H1 (cell line): ENCODE data around the gene KRTAP29-1. TPM values are rescaled to one million over a fixed set of nuclear protein-coding genes. Genes with fewer than 3 reads are reported as not detected.

Experiments
- ATF2 ChIP-seq: IDR thresholded peaks from 2 replicates; pipeline ENCODE4 v1.6.1; 2012; ENCODE audit warnings: low read length, inconsistent platforms
- BRCA1 ChIP-seq: IDR thresholded peaks from 2 replicates; pipeline ENCODE4 v1.6.1; 2012; ENCODE audit warnings: low read depth, low read length, improper control_type of control experiment
- CBX8 ChIP-seq: fragments of 300-800, 300-1000 bp; sonication (generic); IDR thresholded peaks from 2 replicates; pipeline ENCODE4 v1.7.1; 2016; ENCODE audit warnings: low read depth, low read length, borderline replicate concordance
- KDM5A ChIP-seq: fragments of 200-600 bp; IDR thresholded peaks from 2 replicates; pipeline ENCODE4 v1.7.1; 2012; ENCODE audit warnings: mild to moderate bottlenecking, low read length, inconsistent platforms, mixed read lengths
- RBBP5 ChIP-seq: IDR thresholded peaks from 2 replicates; pipeline ENCODE4 v1.7.1; 2012; ENCODE audit warnings: low read depth, mild to moderate bottlenecking, inconsistent platforms, low read length, moderate library complexity, borderline replicate concordance
- SAP30 ChIP-seq: fragments of 300-600 bp; sonication (generic); IDR thresholded peaks from 2 replicates; pipeline ENCODE4 v1.7.1; 2012; ENCODE audit warnings: low read length, moderate library complexity, mild to moderate bottlenecking, inconsistent platforms; ENCODE audit not compliant: insufficient read depth, insufficient replicate concordance
- polyA plus RNA-seq, 7 experiments: library from polyadenylated mRNA; depleted of rRNA in 3 of 7; stranded (reverse) in 5 of 7; unstranded in 2 of 7; fragments of >200 nt in 5 of 7; fragments of 200-250 nt in 2 of 7; gene quantifications; 1 replicate in 5 of 7; 2 replicates in 1 of 7; 4 replicates in 1 of 7; pipeline versions ENCODE4 v1.2.1 to v1.2.3, GENCODE V29; 2011 to 2013; ENCODE audit warnings: missing spikeins in 2 of 7, mixed read lengths in 2 of 7
- total RNA-seq: library from RNA; stranded (reverse); fragmentation: NEBNext Ultra II Directional; extraction: Animal tissue kit (Norgen Biotek cat#: 25700); gene quantifications from 2 replicates; pipeline ENCODE4 v1.2.1, GENCODE V29; 2021
- TF ChIP-seq, protein P1 (sequence below): fragments of 300-600 bp; sonication (generic); IDR thresholded peaks from 2 replicates; pipeline ENCODE4 v1.7.1; 2012; ENCODE audit warnings: low read length, moderate library complexity, mild to moderate bottlenecking, inconsistent platforms; ENCODE audit not compliant: insufficient replicate concordance

Gene KRTAP29-1
- total and polyA plus RNA-seq, 2 of the 8 experiments (the other 6 are each of a cell fraction or from before 2014, with no cell fraction given) = not detected

- TF ChIP-seq, protein P1, sequence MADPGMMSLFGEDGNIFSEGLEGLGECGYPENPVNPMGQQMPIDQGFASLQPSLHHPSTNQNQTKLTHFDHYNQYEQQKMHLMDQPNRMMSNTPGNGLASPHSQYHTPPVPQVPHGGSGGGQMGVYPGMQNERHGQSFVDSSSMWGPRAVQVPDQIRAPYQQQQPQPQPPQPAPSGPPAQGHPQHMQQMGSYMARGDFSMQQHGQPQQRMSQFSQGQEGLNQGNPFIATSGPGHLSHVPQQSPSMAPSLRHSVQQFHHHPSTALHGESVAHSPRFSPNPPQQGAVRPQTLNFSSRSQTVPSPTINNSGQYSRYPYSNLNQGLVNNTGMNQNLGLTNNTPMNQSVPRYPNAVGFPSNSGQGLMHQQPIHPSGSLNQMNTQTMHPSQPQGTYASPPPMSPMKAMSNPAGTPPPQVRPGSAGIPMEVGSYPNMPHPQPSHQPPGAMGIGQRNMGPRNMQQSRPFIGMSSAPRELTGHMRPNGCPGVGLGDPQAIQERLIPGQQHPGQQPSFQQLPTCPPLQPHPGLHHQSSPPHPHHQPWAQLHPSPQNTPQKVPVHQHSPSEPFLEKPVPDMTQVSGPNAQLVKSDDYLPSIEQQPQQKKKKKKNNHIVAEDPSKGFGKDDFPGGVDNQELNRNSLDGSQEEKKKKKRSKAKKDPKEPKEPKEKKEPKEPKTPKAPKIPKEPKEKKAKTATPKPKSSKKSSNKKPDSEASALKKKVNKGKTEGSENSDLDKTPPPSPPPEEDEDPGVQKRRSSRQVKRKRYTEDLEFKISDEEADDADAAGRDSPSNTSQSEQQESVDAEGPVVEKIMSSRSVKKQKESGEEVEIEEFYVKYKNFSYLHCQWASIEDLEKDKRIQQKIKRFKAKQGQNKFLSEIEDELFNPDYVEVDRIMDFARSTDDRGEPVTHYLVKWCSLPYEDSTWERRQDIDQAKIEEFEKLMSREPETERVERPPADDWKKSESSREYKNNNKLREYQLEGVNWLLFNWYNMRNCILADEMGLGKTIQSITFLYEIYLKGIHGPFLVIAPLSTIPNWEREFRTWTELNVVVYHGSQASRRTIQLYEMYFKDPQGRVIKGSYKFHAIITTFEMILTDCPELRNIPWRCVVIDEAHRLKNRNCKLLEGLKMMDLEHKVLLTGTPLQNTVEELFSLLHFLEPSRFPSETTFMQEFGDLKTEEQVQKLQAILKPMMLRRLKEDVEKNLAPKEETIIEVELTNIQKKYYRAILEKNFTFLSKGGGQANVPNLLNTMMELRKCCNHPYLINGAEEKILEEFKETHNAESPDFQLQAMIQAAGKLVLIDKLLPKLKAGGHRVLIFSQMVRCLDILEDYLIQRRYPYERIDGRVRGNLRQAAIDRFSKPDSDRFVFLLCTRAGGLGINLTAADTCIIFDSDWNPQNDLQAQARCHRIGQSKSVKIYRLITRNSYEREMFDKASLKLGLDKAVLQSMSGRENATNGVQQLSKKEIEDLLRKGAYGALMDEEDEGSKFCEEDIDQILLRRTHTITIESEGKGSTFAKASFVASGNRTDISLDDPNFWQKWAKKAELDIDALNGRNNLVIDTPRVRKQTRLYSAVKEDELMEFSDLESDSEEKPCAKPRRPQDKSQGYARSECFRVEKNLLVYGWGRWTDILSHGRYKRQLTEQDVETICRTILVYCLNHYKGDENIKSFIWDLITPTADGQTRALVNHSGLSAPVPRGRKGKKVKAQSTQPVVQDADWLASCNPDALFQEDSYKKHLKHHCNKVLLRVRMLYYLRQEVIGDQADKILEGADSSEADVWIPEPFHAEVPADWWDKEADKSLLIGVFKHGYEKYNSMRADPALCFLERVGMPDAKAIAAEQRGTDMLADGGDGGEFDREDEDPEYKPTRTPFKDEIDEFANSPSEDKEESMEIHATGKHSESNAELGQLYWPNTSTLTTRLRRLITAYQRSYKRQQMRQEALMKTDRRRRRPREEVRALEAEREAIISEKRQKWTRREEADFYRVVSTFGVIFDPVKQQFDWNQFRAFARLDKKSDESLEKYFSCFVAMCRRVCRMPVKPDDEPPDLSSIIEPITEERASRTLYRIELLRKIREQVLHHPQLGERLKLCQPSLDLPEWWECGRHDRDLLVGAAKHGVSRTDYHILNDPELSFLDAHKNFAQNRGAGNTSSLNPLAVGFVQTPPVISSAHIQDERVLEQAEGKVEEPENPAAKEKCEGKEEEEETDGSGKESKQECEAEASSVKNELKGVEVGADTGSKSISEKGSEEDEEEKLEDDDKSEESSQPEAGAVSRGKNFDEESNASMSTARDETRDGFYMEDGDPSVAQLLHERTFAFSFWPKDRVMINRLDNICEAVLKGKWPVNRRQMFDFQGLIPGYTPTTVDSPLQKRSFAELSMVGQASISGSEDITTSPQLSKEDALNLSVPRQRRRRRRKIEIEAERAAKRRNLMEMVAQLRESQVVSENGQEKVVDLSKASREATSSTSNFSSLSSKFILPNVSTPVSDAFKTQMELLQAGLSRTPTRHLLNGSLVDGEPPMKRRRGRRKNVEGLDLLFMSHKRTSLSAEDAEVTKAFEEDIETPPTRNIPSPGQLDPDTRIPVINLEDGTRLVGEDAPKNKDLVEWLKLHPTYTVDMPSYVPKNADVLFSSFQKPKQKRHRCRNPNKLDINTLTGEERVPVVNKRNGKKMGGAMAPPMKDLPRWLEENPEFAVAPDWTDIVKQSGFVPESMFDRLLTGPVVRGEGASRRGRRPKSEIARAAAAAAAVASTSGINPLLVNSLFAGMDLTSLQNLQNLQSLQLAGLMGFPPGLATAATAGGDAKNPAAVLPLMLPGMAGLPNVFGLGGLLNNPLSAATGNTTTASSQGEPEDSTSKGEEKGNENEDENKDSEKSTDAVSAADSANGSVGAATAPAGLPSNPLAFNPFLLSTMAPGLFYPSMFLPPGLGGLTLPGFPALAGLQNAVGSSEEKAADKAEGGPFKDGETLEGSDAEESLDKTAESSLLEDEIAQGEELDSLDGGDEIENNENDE = no peak
- TF ChIP-seq SAP30 (no peak), KDM5A (no peak), CBX8 (no peak), ATF2 (no peak), RBBP5 (no peak), BRCA1 (no peak)
- TF ChIP-seq, all 59 proteins: peak for 0
Observed at GRCh38 chr17:41302981-41303380, 330 bp upstream of the KRTAP29-1 start (continued).
